Heart left ventricle (tissue), 13 donors: Measurements from ENCODE around the gene ZDHHC5.

Experiments used
- POLR2A ChIP-seq, 2 donors: fragments of 450-650 bp; IDR thresholded peaks; one replicate each; pipeline ENCODE4 v1.6.1; 2017; ENCODE audit warnings: antibody characterized with exemption in 2 of 2, mild to moderate bottlenecking in 2 of 2, moderate library complexity in 2 of 2
- TF ChIP-seq, protein P1 (sequence below), 12 donors: fragments of 200-600 bp; sonication (generic) in 4 of 12; IDR thresholded peaks; one replicate each; pipeline versions ENCODE4 v1.5.0 to v1.8.0; 2018 to 2022; ENCODE audit warnings: antibody characterized with exemption in 12 of 12, mild to moderate bottlenecking in 5 of 12
- donor health status: ischemic (EF 13 %, LVEDD 7.1; RV severe dilation, severe dysfunction).
- donor health status: DM: no; HTN: yes; CAD: no.
- donor health status: DM: no; HTN: no; CAD: no.
- donor health status: ischemic (EF 25% LVEDD 6.9; RV normal size, moderate dysfunction).
- donor health status: ischemic (EF 25% LVEDD 5.7; RV mildly dilated, moderate dysfunction).
- donor health status: ischemic (EF 35%, LVEDD 5.7; RV mildly dilated, moderate dysfunction).
- donor health status: nonischemic (EF 11% LVEDD 7.7; RV severe dilation, severe dysfunction).
- donor health status: DM: yes; HTN: yes; CAD: no.
- donor health status: PGD.
- donor health status: ischemic (EF 29% LVEDD 5.4; RV normal size, mild dysfunction).
- donor health status: nonischemic (EF 23%, LVEDD 6.1; RV moderate dilation, normal function).

DNA sequence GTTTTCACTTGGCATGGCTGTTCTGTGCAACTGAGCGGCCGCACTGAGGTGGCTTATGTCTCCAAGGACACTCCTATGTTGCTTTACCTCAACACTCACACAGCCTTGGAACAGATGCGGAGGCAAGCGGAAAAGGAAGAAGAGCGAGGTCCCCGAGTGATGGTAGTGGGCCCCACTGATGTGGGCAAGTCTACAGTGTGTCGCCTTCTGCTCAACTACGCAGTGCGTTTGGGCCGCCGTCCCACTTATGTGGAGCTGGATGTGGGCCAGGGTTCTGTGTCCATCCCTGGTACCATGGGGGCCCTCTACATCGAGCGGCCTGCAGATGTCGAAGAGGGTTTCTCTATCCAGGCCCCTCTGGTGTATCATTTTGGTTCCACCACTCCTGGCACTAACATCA lies 8.2 kb upstream of the ZDHHC5 start:
- TF ChIP-seq, protein P1, sequence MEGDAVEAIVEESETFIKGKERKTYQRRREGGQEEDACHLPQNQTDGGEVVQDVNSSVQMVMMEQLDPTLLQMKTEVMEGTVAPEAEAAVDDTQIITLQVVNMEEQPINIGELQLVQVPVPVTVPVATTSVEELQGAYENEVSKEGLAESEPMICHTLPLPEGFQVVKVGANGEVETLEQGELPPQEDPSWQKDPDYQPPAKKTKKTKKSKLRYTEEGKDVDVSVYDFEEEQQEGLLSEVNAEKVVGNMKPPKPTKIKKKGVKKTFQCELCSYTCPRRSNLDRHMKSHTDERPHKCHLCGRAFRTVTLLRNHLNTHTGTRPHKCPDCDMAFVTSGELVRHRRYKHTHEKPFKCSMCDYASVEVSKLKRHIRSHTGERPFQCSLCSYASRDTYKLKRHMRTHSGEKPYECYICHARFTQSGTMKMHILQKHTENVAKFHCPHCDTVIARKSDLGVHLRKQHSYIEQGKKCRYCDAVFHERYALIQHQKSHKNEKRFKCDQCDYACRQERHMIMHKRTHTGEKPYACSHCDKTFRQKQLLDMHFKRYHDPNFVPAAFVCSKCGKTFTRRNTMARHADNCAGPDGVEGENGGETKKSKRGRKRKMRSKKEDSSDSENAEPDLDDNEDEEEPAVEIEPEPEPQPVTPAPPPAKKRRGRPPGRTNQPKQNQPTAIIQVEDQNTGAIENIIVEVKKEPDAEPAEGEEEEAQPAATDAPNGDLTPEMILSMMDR (IDR thresholded peaks at IDR 0.05) = no peak
- TF ChIP-seq POLR2A (IDR thresholded peaks at IDR 0.05) = no peak
